Common myeloid progenitor, CD34-positive (primary cell): ENCODE data around the gene PTPRD.

Source experiments
- CTCF ChIA-PET: fragments of 350-600 bp; sonication (Branson Sonifier 250); formaldehyde crosslinking; loops from one replicate; lab custom pipeline; 2021; ENCODE audit warnings: antibody characterized with exemption; lab: Charles Lee
- POLR2A ChIA-PET: fragments of 350-600 bp; sonication (Branson Sonifier 250); formaldehyde crosslinking; loops from one replicate; lab custom pipeline; 2021; ENCODE audit warnings: antibody characterized with exemption; lab: Charles Lee
- DNase-seq, 3 donors: peaks; one replicate each; pipeline versions ENCODE4 v3.0.0 to v3.0.0-alpha.2; 2013
- H3K27ac ChIP-seq, 2 experiments: 1 replicate in 1 of 2; 2 replicates in 1 of 2; pipeline ENCODE4 v1.7.0; 2013; ENCODE audit warnings: inconsistent platforms in 2 of 2, low read length in 2 of 2, mild to moderate bottlenecking in 2 of 2, low read depth in 1 of 2, moderate library complexity in 1 of 2; ENCODE audit not compliant: severe bottlenecking in 2 of 2, insufficient read depth in 1 of 2, poor library complexity in 1 of 2
- H3K27me3 ChIP-seq, 5 experiments: replicated peaks in 2 of 5; 1 replicate in 3 of 5; 2 replicates in 2 of 5; pipeline versions ENCODE4 v1.6.1 to v1.7.0; 2013; ENCODE audit warnings: low read length in 4 of 5, mild to moderate bottlenecking in 2 of 5, moderate library complexity in 2 of 5, inconsistent platforms in 1 of 5; ENCODE audit not compliant: insufficient read depth in 5 of 5, control insufficient read depth in 4 of 5
- H3K36me3 ChIP-seq, 4 experiments: 1 replicate in 2 of 4; 2 replicates in 2 of 4; pipeline versions ENCODE4 v1.6.1 to v1.7.0; 2013; ENCODE audit warnings: low read length in 3 of 4, control low read depth in 1 of 4, mild to moderate bottlenecking in 1 of 4; ENCODE audit not compliant: control insufficient read depth in 4 of 4, insufficient read depth in 4 of 4
- H3K4me1 ChIP-seq, 4 experiments: 1 replicate in 3 of 4; 2 replicates in 1 of 4; pipeline versions ENCODE4 v1.6.1 to v1.7.1; 2013; ENCODE audit warnings: low read length in 3 of 4, mild to moderate bottlenecking in 3 of 4, control low read depth in 1 of 4, inconsistent platforms in 1 of 4, moderate library complexity in 1 of 4; ENCODE audit not compliant: control insufficient read depth in 4 of 4, insufficient read depth in 4 of 4; ENCODE audit errors: control extremely low read depth in 1 of 4
- H3K4me3 ChIP-seq, 7 experiments: 1 replicate in 4 of 7; 2 replicates in 3 of 7; pipeline versions ENCODE4 v1.5.1 to v1.7.0; 2013; ENCODE audit warnings: mild to moderate bottlenecking in 7 of 7, low read length in 6 of 7, moderate library complexity in 6 of 7, inconsistent platforms in 2 of 7, low read depth in 2 of 7, control low read depth in 1 of 7; ENCODE audit not compliant: insufficient read depth in 4 of 7, control insufficient read depth in 1 of 7; ENCODE audit errors: extremely low read depth in 1 of 7
- H3K9me3 ChIP-seq, 5 experiments: 1 replicate in 4 of 5; 2 replicates in 1 of 5; pipeline versions ENCODE4 v1.6.1 to v1.7.1; 2013; ENCODE audit warnings: low read length in 4 of 5, mild to moderate bottlenecking in 2 of 5, inconsistent platforms in 1 of 5, low read depth in 1 of 5, moderate library complexity in 1 of 5; ENCODE audit not compliant: control insufficient read depth in 4 of 5, insufficient read depth in 2 of 5; ENCODE audit errors: control extremely low read depth in 1 of 5
- WGBS: methylation state at CpG from one replicate; pipeline ENCODE4 v1.1.5; 2013; ENCODE audit not compliant: insufficient coverage; 5-methylcytosine and 5-hydroxymethylcytosine counted together

The PTPRD gene

DNA sequence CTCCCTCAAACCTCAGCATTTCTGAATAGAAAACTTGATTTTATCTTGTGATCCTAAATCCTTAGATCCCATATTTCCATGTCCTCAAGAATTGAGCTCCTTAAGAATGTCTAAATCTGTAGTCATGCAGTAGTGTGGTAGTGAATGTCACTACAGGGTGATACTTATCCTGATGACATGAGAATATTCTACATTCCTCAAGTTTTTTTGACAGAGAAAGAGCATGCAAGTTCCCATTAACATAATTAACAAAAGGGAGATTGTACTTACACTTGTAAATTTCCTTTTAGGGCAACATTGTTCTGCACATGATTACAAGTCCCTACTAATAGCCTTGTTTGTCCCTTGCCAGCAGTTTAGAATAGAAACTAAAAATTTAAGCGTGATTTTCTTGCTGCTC lies 352.3 kb downstream of the PTPRD start:
- DNase-seq: no peak
- Histone ChIP-seq H3K27me3 (no peaks in the 10 kb centered on the region), H3K9me3 (peaks cover 0 to 6% (median 0%) of the 10 kb centered on the region in 5 experiments), H3K27ac (no peak overlapping the region), H3K4me1 (no peaks in the 10 kb centered on the region), H3K4me3 (no peak overlapping the region), H3K36me3 (no peaks in the 10 kb centered on the region)
- no CpG with 5 or more reads among the region's 1 CpG for WGBS
- ChIA-PET POLR2A (no interaction called here), CTCF (no interaction called here)

DNA sequence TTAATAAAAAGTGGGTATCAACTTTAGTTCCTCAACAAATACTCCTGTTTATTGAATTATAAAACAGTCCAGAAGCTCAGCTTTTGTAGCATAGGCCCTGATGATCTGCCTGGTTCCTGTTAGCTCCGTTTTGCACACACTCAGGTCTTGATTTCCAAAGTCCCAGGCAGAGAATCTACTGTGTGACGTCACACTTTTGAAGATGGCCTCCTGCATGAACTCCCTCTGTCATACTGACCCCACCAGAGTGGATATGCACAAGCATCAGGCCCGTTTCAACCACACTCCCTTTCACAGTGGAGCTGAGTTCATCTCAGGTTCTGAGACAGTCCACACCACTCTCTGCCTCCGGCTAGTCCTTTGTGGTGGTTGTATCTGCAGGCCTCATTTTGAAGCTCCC lies 353.1 kb downstream of the PTPRD start:
- CTCF ChIA-PET: interaction anchor here (1.2 kb wide), 1 partner anchor 10 kb away, joined by 3 read pairs; no protein-coding TSS in a partner anchor

DNA sequence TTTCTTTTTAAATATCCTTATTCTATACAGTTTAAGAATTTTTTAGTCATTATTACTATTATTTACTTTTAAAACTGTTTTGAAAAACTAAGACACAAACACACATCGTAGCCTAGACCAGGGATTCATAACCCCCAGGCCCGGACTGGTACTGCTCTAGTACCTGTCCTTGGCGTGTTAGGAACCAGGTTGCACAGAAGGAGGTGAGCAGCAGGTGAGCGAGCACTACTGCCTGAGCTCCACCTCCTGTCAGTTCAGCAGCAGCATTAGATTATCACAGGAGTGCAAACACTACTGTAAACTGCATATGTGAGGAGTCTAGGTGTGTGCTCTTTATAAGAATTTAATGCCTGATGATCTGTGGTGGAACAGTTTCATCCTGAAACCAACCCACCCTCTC lies 357.0 kb downstream of the PTPRD start:
- Histone ChIP-seq H3K4me3 (no peak overlapping the region), H3K36me3 (no peaks in the 10 kb centered on the region), H3K27ac (no peak overlapping the region), H3K27me3 (no peaks in the 10 kb centered on the region), H3K9me3 (no peaks in the 10 kb centered on the region), H3K4me1 (no peaks in the 10 kb centered on the region)
- DNase-seq: no peak
- ChIA-PET POLR2A (no interaction called here), CTCF (no interaction called here)
- 96% methylated on average over 4 of the region's 4 CpGs for WGBS

More for the DNA sequence above, 353.1 kb downstream of the PTPRD start:
- Histone ChIP-seq H3K36me3 (no peaks in the 10 kb centered on the region), H3K4me1 (no peaks in the 10 kb centered on the region), H3K4me3 (no peak overlapping the region), H3K27ac (no peak overlapping the region), H3K9me3 (peaks cover 0 to 6% (median 0%) of the 10 kb centered on the region in 5 experiments), H3K27me3 (no peaks in the 10 kb centered on the region)
- POLR2A ChIA-PET: no interaction called here
- 98% methylated on average over 4 of the region's 4 CpGs for WGBS
- DNase-seq: no peak

DNA sequence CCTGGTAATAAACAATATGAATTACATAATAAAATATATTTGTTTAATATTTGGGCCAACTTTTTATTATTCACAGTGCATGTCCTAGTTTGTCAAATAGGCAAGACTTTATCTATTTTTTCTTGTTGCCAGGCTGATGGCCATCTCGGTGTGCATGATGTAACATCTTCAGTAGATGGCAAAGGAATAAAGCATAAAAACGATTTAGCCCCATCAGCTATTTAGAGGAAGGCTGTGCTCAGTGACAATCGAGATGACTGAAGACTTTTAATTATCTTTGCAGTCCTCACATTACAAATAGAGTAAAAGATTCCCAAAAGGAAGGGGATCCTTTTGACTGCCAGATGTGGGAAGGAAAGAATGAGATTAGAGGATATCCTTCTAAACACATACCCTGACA lies 358.5 kb downstream of the PTPRD start:
- no peaks in the 10 kb centered on the region for H3K27me3 ChIP-seq
- no peaks in the 10 kb centered on the region for H3K4me1 ChIP-seq
- no peak for DNase-seq
- CTCF ChIA-PET: interaction anchor here (1.3 kb wide), 1 partner anchor 12 kb away, joined by 3 read pairs; no protein-coding TSS in a partner anchor
- no peak overlapping the region for H3K27ac ChIP-seq
- POLR2A ChIA-PET: no interaction called here
- no peak overlapping the region for H3K4me3 ChIP-seq
- no peaks in the 10 kb centered on the region for H3K9me3 ChIP-seq
- 100% methylated on average over 2 of the region's 3 CpGs for WGBS
- no peaks in the 10 kb centered on the region for H3K36me3 ChIP-seq

DNA sequence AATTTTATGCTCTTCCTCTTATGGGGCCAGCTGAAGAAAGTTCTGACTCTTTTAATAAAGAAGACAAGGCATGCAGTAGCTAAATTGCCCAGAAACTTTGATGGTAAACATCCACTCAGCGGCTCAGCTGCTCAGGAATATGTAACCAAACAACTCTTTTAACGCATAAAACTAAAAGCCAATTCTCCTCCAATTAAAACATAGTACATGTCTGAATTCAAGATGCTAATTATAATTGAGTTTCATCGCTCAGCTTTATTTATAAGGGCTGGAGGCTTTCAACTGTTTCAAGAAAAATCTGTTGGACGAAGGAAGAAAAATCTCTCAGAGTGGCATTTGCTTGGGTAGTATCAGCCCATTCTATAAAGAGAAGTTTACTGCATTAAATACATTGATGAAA lies 359.5 kb downstream of the PTPRD start:
- Histone ChIP-seq H3K36me3 (no peaks in the 10 kb centered on the region), H3K27me3 (no peaks in the 10 kb centered on the region), H3K4me3 (no peak overlapping the region), H3K4me1 (no peaks in the 10 kb centered on the region), H3K9me3 (no peaks in the 10 kb centered on the region), H3K27ac (no peak overlapping the region)
- ChIA-PET POLR2A (no interaction called here), CTCF (interaction anchor here (1.3 kb wide), 1 partner anchor 11 kb away, joined by 3 read pairs; no protein-coding TSS in a partner anchor)
- DNase-seq: no peak
- 100% methylated on average over 2 of the region's 4 CpGs for WGBS

DNA sequence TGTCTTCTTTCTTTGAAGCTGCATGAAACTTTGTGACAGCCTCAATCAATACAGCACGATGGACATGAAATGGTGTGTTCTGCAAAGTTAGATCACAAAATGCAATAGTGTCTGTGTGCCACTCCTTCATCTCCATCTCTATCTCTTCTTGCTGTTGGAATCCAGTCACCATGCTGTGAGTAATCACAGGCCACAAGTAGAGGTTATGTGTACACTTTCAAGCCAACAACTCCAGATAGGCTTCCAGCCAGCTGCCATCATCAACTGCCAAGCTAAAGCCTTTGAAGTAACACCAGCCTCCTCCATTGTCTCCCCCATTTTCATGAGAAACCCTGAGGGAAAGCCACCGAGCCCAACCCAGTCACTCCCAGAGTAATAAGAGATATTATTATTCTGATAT lies 360.6 kb downstream of the PTPRD start:
- no peaks in the 10 kb centered on the region for H3K9me3 ChIP-seq
- no peaks in the 10 kb centered on the region for H3K36me3 ChIP-seq
- ChIA-PET POLR2A (no interaction called here), CTCF (no interaction called here)
- no peaks in the 10 kb centered on the region for H3K4me1 ChIP-seq
- no peak overlapping the region for H3K4me3 ChIP-seq
- no peaks in the 10 kb centered on the region for H3K27me3 ChIP-seq
- no peak overlapping the region for H3K27ac ChIP-seq
- 100% methylated on average over 1 of the region's 2 CpGs for whole genome bisulfite sequencing
- peak in 2 of 3 donors; percentile 18 to 48 for DNase-seq

DNA sequence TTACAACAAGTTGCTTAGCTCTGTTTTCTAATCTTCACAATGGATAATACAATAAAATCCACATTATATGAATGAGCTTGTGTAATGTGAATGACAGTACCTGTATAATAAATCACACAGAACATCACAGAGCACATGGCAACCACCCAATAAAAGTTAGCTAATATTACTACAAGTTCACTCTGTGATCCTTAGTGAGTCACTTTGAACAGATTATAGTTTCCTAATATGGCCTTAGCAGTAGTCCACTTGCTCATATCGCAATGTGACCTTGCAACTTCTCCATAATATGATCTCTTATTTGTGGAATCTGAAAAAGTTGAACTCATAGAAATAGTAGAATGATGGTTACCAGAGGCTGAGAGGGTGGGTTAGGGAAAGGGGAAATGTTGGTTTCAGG lies 361.3 kb downstream of the PTPRD start:
- no peaks in the 10 kb centered on the region for H3K36me3 ChIP-seq
- no peaks in the 10 kb centered on the region for H3K9me3 ChIP-seq
- H3K27ac ChIP-seq: no peak overlapping the region
- H3K4me3 ChIP-seq: no peak overlapping the region
- no peaks in the 10 kb centered on the region for H3K4me1 ChIP-seq
- no peak for DNase-seq
- ChIA-PET POLR2A (no interaction called here), CTCF (no interaction called here)
- no peaks in the 10 kb centered on the region for H3K27me3 ChIP-seq
- 100% methylated on average over 1 of the region's 1 CpG for WGBS
